Stomach (tissue), 9 donors: ENCODE results near the gene LRRC4C. TPM values are rescaled to one million over a fixed set of nuclear protein-coding genes. Genes with fewer than 3 reads are reported as not detected.

Experiments used
- DNase-seq, 2 donors: peaks; one replicate each; pipeline versions ENCODE4 v3.0.0 to v3.0.0-alpha.2; 2013 to 2019
- H3K27ac ChIP-seq, 5 donors: fragments of 200-600 bp in 4 of 5; sonication (generic) in 4 of 5; one replicate each; pipeline ENCODE4 v1.5.1; 2013 to 2019; ENCODE audit warnings: mild to moderate bottlenecking in 1 of 5, moderate library complexity in 1 of 5
- H3K27me3 ChIP-seq, 3 donors: fragments of 200-600 bp; sonication (generic); one replicate each; pipeline ENCODE4 v1.5.1; 2017 to 2019; ENCODE audit warnings: mixed run types in 1 of 3
- H3K36me3 ChIP-seq, 4 donors: fragments of 200-600 bp; sonication (generic); 1 replicate in 3 of 4; 2 replicates in 1 of 4; pipeline ENCODE4 v1.5.1; 2016 to 2019
- H3K4me1 ChIP-seq, 4 donors: fragments of 200-600 bp; sonication (generic); one replicate each; pipeline ENCODE4 v1.5.1; 2016 to 2019
- H3K4me3 ChIP-seq, 4 donors: fragments of 200-600 bp; sonication (generic) in 3 of 4; one replicate each; pipeline ENCODE4 v1.5.1; 2016 to 2019; ENCODE audit warnings: mild to moderate bottlenecking in 1 of 4
- H3K9me3 ChIP-seq, 4 donors: fragments of 200-600 bp; sonication (generic); one replicate each; pipeline ENCODE4 v1.5.1; 2016 to 2019
- EP300 ChIP-seq: sonication (generic); formaldehyde crosslinking; IDR thresholded peaks from one replicate; pipeline ENCODE4 v1.6.1; 2017; ENCODE audit warnings: antibody characterized with exemption
- POLR2A ChIP-seq, 4 donors: fragments of 450-650 bp; IDR thresholded peaks; one replicate each; pipeline ENCODE4 v1.6.1; 2016; ENCODE audit warnings: antibody characterized with exemption in 4 of 4, control low read depth in 2 of 4, mild to moderate bottlenecking in 1 of 4, moderate library complexity in 1 of 4
- POLR2AphosphoS5 ChIP-seq, 3 donors: sonication (generic); formaldehyde crosslinking; IDR thresholded peaks; one replicate each; pipeline ENCODE4 v1.6.1; 2016; ENCODE audit warnings: antibody characterized with exemption in 3 of 3
- WGBS, 5 donors: extraction: QIAGEN DNeasy Blood & Tissue Kit in 3 of 5; methylation state at CpG; one replicate each; pipeline versions ENCODE4 v1.1.5 to v1.1.7; 2013 to 2018; 5-methylcytosine and 5-hydroxymethylcytosine counted together
- intact Hi-C: fragments of 100-400 bp; cut with DNase I; formaldehyde crosslinking; loops from one replicate; pipeline ENCODE4 v1.15.1; 2023; ENCODE audit warnings: low total_unique reads
- polyA plus RNA-seq, 3 donors: library from polyadenylated mRNA; stranded (reverse); fragments of 200-250 nt; gene quantifications; one replicate each; pipeline ENCODE4 v1.2.3, GENCODE V29; 2013
- total RNA-seq, 5 donors: library from RNA; depleted of rRNA; stranded (reverse); fragments of >200 nt; gene quantifications; one replicate each; pipeline versions ENCODE4 v1.1.0 to v1.2.3, GENCODE V29; 2014 to 2016
- TF ChIP-seq, protein P1 (sequence below), 7 experiments: fragments of 450-650 bp in 4 of 7; fragments of 200-600 bp in 3 of 7; sonication (generic) in 3 of 7; IDR thresholded peaks; one replicate each; pipeline ENCODE4 v1.5.1; 2016 to 2019; ENCODE audit warnings: antibody characterized with exemption in 7 of 7, control low read depth in 2 of 7, mild to moderate bottlenecking in 1 of 7
- donor health status: healthy with polysubstance abuse.
- donor health status: Bipolar disorder and iron deficiency.
- donor health status: healthy.

The LRRC4C gene
- total and polyA plus RNA-seq, 8 donors = 0.31 to 3.3 (median 0.45) TPM; not detected in 4

DNA sequence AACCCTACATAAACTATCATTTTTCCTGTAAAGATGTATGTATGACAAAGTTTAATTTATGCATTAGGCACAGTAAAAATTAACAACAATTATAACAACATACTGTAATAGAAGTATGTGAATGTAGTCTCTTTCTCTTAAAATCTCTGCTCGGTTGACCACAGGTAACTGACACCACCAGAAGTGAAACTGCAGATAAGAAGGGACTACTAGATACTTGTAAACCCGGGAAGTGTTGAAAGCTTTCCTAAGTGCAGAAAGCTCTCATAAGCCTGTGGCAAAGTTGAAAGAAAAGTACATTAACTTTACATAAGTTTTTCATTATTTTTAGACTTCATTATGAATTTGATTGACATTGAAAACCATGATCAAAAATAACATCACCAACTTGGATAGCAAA is 1173.3 kb downstream of the LRRC4C start:
- Histone ChIP-seq H3K27ac (no peak overlapping the region), H3K4me1 (no peaks in the 10 kb centered on the region), H3K9me3 (no peaks in the 10 kb centered on the region), H3K36me3 (no peaks in the 10 kb centered on the region), H3K4me3 (no peak overlapping the region), H3K27me3 (peaks cover 0 to 3% (median 0%) of the 10 kb centered on the region in 3 donors)
- intact Hi-C loops = no loop called here
- DNase-seq = no peak
- TF ChIP-seq, protein P1, sequence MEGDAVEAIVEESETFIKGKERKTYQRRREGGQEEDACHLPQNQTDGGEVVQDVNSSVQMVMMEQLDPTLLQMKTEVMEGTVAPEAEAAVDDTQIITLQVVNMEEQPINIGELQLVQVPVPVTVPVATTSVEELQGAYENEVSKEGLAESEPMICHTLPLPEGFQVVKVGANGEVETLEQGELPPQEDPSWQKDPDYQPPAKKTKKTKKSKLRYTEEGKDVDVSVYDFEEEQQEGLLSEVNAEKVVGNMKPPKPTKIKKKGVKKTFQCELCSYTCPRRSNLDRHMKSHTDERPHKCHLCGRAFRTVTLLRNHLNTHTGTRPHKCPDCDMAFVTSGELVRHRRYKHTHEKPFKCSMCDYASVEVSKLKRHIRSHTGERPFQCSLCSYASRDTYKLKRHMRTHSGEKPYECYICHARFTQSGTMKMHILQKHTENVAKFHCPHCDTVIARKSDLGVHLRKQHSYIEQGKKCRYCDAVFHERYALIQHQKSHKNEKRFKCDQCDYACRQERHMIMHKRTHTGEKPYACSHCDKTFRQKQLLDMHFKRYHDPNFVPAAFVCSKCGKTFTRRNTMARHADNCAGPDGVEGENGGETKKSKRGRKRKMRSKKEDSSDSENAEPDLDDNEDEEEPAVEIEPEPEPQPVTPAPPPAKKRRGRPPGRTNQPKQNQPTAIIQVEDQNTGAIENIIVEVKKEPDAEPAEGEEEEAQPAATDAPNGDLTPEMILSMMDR (IDR thresholded peaks at IDR 0.05) = no peak
- 36 to 52% (median 49%) methylated on average over 2 of the region's 2 CpGs for WGBS, 5 donors

DNA sequence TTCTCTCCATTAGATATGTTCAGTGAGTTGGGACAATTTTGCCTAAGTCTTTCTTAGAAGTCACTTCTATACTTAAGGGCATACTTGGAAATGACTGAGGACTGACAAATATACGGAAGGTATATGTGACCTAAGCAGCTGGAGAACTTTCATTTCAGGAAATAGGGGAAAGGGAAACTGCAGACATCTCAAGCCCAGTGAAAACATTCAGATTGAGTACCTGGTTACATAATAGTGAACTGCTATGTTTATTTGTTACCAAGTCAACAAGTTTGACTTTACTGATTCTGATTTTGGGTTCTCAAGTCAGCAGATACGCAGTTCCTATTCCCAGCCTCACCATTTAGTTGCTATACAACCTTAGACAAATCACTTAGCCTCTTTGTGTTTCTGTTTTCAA is 1173.9 kb downstream of the LRRC4C start:
- Histone ChIP-seq H3K27me3 (no peaks in the 10 kb centered on the region), H3K27ac (no peak overlapping the region), H3K9me3 (no peaks in the 10 kb centered on the region), H3K4me1 (no peaks in the 10 kb centered on the region), H3K4me3 (no peak overlapping the region), H3K36me3 (no peaks in the 10 kb centered on the region)
- 65 to 76% (median 68%) methylated on average over 2 of the region's 2 CpGs for WGBS, 5 donors
- TF ChIP-seq POLR2A (IDR thresholded peaks at IDR 0.05) (no peak), POLR2AphosphoS5 (IDR thresholded peaks at IDR 0.05) (no peak), EP300 (no peak)
- TF ChIP-seq, protein P1 (IDR thresholded peaks at IDR 0.05) = no peak
- intact Hi-C loops = no loop called here
- no peak for DNase-seq

DNA sequence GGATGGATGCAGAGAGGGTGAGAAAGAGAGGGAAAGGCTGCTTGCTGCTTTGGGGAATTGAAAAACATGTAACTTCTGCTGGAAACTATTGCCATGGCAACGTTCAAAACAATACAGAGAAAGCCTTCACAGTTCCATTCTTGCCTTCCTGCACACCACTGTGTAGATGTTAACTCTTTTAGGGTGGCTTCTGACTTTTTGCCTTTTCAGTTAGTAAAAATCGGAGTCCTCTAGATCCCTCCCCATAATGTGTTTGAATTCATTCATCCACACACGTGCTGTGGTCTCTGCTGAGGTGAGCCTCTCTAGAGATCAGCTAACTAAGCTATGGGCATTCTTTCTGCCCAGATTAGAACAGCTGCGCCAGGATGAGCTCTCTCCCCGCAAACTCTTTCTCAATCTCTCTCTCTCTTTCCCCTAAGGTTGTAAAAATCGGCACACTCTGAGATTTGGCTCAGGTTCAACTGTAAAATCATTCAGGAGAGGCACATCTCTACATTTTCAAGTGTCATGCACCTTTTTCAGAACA is 1178.3 kb downstream of the LRRC4C start:
- WGBS, 5 donors = 38 to 49% (median 47%) methylated on average over 6 of the region's 6 CpGs
- Histone ChIP-seq H3K4me3 (no peak overlapping the region), H3K36me3 (no peaks in the 10 kb centered on the region), H3K27ac (no peak overlapping the region), H3K4me1 (no peaks in the 10 kb centered on the region), H3K27me3 (no peaks in the 10 kb centered on the region), H3K9me3 (no peaks in the 10 kb centered on the region)
- TF ChIP-seq POLR2A (IDR thresholded peaks at IDR 0.05) = no peak
- no peak for TF ChIP-seq EP300
- TF ChIP-seq, protein P1 (IDR thresholded peaks at IDR 0.05) = no peak
- no peak for TF ChIP-seq POLR2AphosphoS5 (IDR thresholded peaks at IDR 0.05)
- peak in 1 of 2 donors; percentile 72 for DNase-seq
- intact Hi-C loops = no loop called here

DNA sequence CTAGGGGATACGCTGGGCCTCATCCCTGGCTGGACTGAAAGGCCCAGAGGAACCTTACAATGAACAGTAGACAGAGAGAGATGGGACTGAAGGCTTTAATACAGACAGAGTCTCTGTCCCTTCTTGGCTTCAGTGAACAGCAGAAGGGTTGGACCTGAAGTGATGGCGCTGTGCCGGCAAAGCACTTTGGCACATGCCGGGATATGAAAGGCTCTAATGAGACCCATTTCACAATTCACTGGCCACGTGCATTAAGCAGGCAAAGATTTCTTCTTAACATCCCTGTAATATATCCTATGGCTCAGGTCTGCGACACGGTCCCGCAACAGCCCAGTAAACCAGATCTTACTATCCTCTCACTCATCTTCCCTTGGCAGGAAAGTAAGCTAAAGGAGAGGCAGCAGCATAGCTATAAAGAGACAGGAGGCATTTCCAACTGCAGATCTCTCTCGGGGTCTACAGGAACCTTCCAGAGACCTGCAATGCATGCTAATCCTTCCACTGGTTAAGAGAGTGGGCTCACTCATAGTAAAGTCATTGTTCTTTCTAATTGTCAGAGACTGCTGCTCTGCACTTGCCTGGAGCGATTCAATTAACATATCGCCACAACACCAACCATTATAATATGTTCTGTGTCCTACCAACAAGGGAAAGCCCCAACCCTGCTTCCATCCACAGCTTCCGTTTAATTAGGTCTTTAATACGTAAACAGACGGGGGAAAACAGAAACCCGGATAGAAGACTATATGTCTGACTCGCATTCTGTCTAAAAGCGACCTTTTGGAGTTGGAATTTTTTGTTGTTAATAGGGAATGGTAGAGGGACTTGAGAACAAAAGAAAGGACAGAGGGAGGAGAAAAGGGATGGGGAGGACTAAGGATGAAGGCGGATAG is 1179.0 kb downstream of the LRRC4C start:
- H3K4me1 ChIP-seq = no peaks in the 10 kb centered on the region
- H3K4me3 ChIP-seq = no peak overlapping the region
- peak in 1 of 2 donors; percentile 40 for DNase-seq
- H3K27me3 ChIP-seq = no peaks in the 10 kb centered on the region
- intact Hi-C loops = no loop called here
- H3K9me3 ChIP-seq = no peaks in the 10 kb centered on the region
- TF ChIP-seq POLR2AphosphoS5 (IDR thresholded peaks at IDR 0.05) = no peak
- TF ChIP-seq POLR2A (IDR thresholded peaks at IDR 0.05) = no peak
- no peaks in the 10 kb centered on the region for H3K36me3 ChIP-seq
- no peak overlapping the region for H3K27ac ChIP-seq
- 69 to 74% (median 70%) methylated on average over 18 of the region's 18 CpGs for WGBS, 5 donors

DNA sequence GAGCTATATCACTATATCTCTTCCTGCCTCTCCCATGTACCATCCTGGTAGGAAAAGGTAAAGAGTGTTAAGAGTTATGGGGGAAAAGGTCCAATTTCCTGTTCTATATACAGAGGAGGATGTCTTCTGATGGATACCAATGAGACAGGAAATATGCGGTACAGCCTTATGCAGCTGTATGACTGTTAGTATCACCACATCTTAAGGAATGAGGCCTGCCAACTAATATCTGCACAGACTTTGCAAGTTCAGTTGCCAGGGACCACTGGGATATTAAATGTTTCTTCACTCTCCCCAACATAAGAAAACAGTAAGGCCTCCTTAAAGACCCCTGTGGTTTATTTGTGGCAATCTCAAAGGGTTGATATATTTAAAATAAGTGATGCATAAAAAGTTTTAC is 1182.5 kb downstream of the LRRC4C start:
- DNase-seq = no peak
- H3K36me3 ChIP-seq = no peaks in the 10 kb centered on the region
- 76 to 96% (median 89%) methylated on average over 1 of the region's 1 CpG for WGBS, 5 donors
- no peak overlapping the region for H3K27ac ChIP-seq
- H3K4me3 ChIP-seq = no peak overlapping the region
- no peak for TF ChIP-seq POLR2AphosphoS5 (IDR thresholded peaks at IDR 0.05)
- TF ChIP-seq, protein P1 (IDR thresholded peaks at IDR 0.05) = no peak
- no peak for TF ChIP-seq POLR2A (IDR thresholded peaks at IDR 0.05)
- intact Hi-C loops = no loop called here
- H3K4me1 ChIP-seq = no peaks in the 10 kb centered on the region
- H3K9me3 ChIP-seq = no peaks in the 10 kb centered on the region
- H3K27me3 ChIP-seq = no peaks in the 10 kb centered on the region
